IMR-90 (cell line): ENCODE results near the gene SLC4A4. TPM values are rescaled to one million over a fixed set of nuclear protein-coding genes. Genes with fewer than 3 reads are reported as not detected.

Experiments
- ATAC-seq: fragments of 200-7000 bp; cut with Tn5 transposase; 2 replicates; pipeline ENCODE4 v1.9.1; 2020; ENCODE audit warnings: low read depth, mild to moderate bottlenecking, moderate library complexity
- BruUV-seq: library from RNA; stranded (reverse); fragments of 400-500 nt; replicated peaks from 2 replicates; lab custom pipeline; 2021; lab: Mats Ljungman, UMichigan
- CTCF ChIA-PET: fragments of 300-600 bp; formaldehyde crosslinking; extraction: SDS; loops from one replicate; lab custom pipeline; 2021; ENCODE audit warnings: antibody characterized with exemption; lab: Yijun Ruan, JAX
- POLR2A ChIA-PET: fragments of 300-600 bp; sonication (Branson Sonifier 250); formaldehyde crosslinking; loops from one replicate; lab custom pipeline; 2022; ENCODE audit warnings: antibody characterized with exemption; ENCODE audit not compliant: unreplicated experiment; lab: Charles Lee
- DNase-seq: peaks from one replicate; pipeline ENCODE4 v3.0.0; 2013
- H2AFZ ChIP-seq: replicated peaks from 2 replicates; pipeline ENCODE3; 2013; ENCODE audit warnings: low read length, mild to moderate bottlenecking; ENCODE audit not compliant: poor library complexity
- H2AK5ac ChIP-seq: 2 replicates; pipeline ENCODE4 v1.6.1; 2013; ENCODE audit warnings: low read depth, low read length, inconsistent platforms
- H2AK9ac ChIP-seq: replicated peaks from 2 replicates; pipeline ENCODE3; 2013; ENCODE audit warnings: mild to moderate bottlenecking, low read depth, low read length, moderate library complexity; ENCODE audit not compliant: poor library complexity
- H2BK120ac ChIP-seq: 2 replicates; pipeline ENCODE4 v1.6.1; 2013; ENCODE audit warnings: low read depth, low read length, inconsistent platforms
- H2BK15ac ChIP-seq: 3 replicates; pipeline ENCODE4 v1.6.1; 2013; ENCODE audit warnings: low read depth, low read length, inconsistent platforms
- H2BK20ac ChIP-seq: 2 replicates; pipeline ENCODE4 v1.6.1; 2013; ENCODE audit warnings: low read depth, mild to moderate bottlenecking, inconsistent platforms, low read length, moderate library complexity
- H2BK5ac ChIP-seq: 2 replicates; pipeline ENCODE4 v1.6.1; 2013; ENCODE audit warnings: mild to moderate bottlenecking, low read depth, low read length, inconsistent platforms; ENCODE audit not compliant: poor library complexity, severe bottlenecking
- H3K14ac ChIP-seq: replicated peaks from 2 replicates; pipeline ENCODE4 v1.6.1; 2013; ENCODE audit warnings: low read depth, low read length, inconsistent platforms
- H3K18ac ChIP-seq: 2 replicates; pipeline ENCODE4 v1.6.1; 2013; ENCODE audit warnings: low read depth, low read length, control low read depth
- H3K23ac ChIP-seq: 2 replicates; pipeline ENCODE4 v1.6.1; 2013; ENCODE audit warnings: low read depth, low read length, inconsistent platforms
- H3K27ac ChIP-seq: 2 replicates; pipeline ENCODE4 v1.5.1; 2013; ENCODE audit warnings: mild to moderate bottlenecking, control low read depth, low read length; ENCODE audit not compliant: insufficient read depth
- H3K27me3 ChIP-seq: 2 replicates; pipeline ENCODE4 v1.6.1; 2013; ENCODE audit warnings: low read length; ENCODE audit not compliant: control insufficient read depth, insufficient read depth
- H3K36me3 ChIP-seq: 2 replicates; pipeline ENCODE4 v1.6.1; 2013; ENCODE audit warnings: low read length, mixed read lengths; ENCODE audit not compliant: control insufficient read depth, insufficient read depth
- H3K4ac ChIP-seq: 2 replicates; pipeline ENCODE4 v1.6.1; 2013; ENCODE audit warnings: low read depth, low read length, inconsistent platforms
- H3K4me1 ChIP-seq: 2 replicates; pipeline ENCODE4 v1.6.1; 2013; ENCODE audit warnings: low read length, mixed read lengths; ENCODE audit not compliant: control insufficient read depth, insufficient read depth
- H3K4me2 ChIP-seq: 2 replicates; pipeline ENCODE4 v1.6.1; 2013; ENCODE audit warnings: low read depth, mild to moderate bottlenecking, control low read depth, low read length, moderate library complexity
- H3K4me3 ChIP-seq: 2 replicates; pipeline ENCODE4 v1.5.1; 2013; ENCODE audit warnings: low read depth, mild to moderate bottlenecking, control low read depth, low read length, moderate library complexity; ENCODE audit not compliant: insufficient read depth
- H3K56ac ChIP-seq: 2 replicates; pipeline ENCODE4 v1.6.1; 2013; ENCODE audit warnings: low read length, inconsistent platforms; ENCODE audit not compliant: insufficient read depth; ENCODE audit errors: extremely low read depth
- H3K79me1 ChIP-seq, 2 experiments: 2 replicates each; pipeline ENCODE4 v1.6.1; 2013; ENCODE audit warnings: low read length in 2 of 2, inconsistent platforms in 1 of 2, low read depth in 1 of 2
- H3K9ac ChIP-seq: 2 replicates; pipeline ENCODE4 v1.6.1; 2013; ENCODE audit warnings: low read depth, low read length, control low read depth
- H3K9me1 ChIP-seq: 2 replicates; pipeline ENCODE4 v1.6.1; 2013; ENCODE audit warnings: low read length, inconsistent platforms; ENCODE audit not compliant: insufficient read depth
- H3K9me3 ChIP-seq: 2 replicates; pipeline ENCODE4 v1.6.1; 2013; ENCODE audit warnings: low read length; ENCODE audit not compliant: control insufficient read depth, insufficient read depth
- H4K20me1 ChIP-seq: 2 replicates; pipeline ENCODE4 v1.6.1; 2013; ENCODE audit warnings: low read length, inconsistent platforms; ENCODE audit not compliant: insufficient read depth
- H4K5ac ChIP-seq: 2 replicates; pipeline ENCODE4 v1.6.1; 2013; ENCODE audit warnings: mild to moderate bottlenecking, low read depth, low read length, control low read depth
- H4K8ac ChIP-seq, 2 experiments: 2 replicates each; pipeline ENCODE4 v1.6.1; 2013; ENCODE audit warnings: low read depth in 2 of 2, low read length in 2 of 2, control low read depth in 1 of 2, inconsistent platforms in 1 of 2
- H4K91ac ChIP-seq: 2 replicates; pipeline ENCODE4 v1.6.1; 2013; ENCODE audit warnings: low read depth, low read length, inconsistent platforms; ENCODE audit not compliant: insufficient read depth
- BHLHE40 ChIP-seq: fragments of 150-350 bp; IDR thresholded peaks from 2 replicates; pipeline ENCODE4 v1.6.1; 2016; ENCODE audit warnings: mild to moderate bottlenecking, low read depth, low read length
- CEBPB ChIP-seq: IDR thresholded peaks from 2 replicates; pipeline ENCODE4 v1.6.1; 2012; ENCODE audit warnings: low read depth, low read length, improper control_type of control experiment
- CHD1 ChIP-seq: IDR thresholded peaks from 2 replicates; pipeline ENCODE4 v1.6.1; 2012; ENCODE audit warnings: low read depth, low read length, improper control_type of control experiment
- CTCF ChIP-seq: conservative IDR thresholded peaks from 2 replicates; pipeline ENCODE4 v1.5.1; 2012; ENCODE audit warnings: mild to moderate bottlenecking, low read depth, low read length, improper control_type of control experiment
- ELK1 ChIP-seq: fragments of 150-350 bp; IDR thresholded peaks from 2 replicates; pipeline ENCODE4 v1.6.1; 2016; ENCODE audit warnings: low read depth, mild to moderate bottlenecking, low read length, moderate library complexity, borderline replicate concordance
- FOS ChIP-seq: fragments of 150-350 bp; IDR thresholded peaks from 2 replicates; pipeline ENCODE4 v1.6.1; 2016; ENCODE audit warnings: low read depth, low read length
- MAZ ChIP-seq: IDR thresholded peaks from 2 replicates; pipeline ENCODE4 v1.6.1; 2012; ENCODE audit warnings: low read depth, mild to moderate bottlenecking, low read length, improper control_type of control experiment, moderate library complexity, borderline replicate concordance
- MXI1 ChIP-seq: IDR thresholded peaks from 2 replicates; pipeline ENCODE4 v1.6.1; 2012; ENCODE audit warnings: low read depth, mild to moderate bottlenecking, low read length, moderate library complexity, borderline replicate concordance
- NFE2L2 ChIP-seq: fragments of 150-350 bp; IDR thresholded peaks from 2 replicates; pipeline ENCODE4 v1.6.1; 2016; ENCODE audit warnings: low read depth, mild to moderate bottlenecking, low read length
- POLR2A ChIP-seq: IDR thresholded peaks from 2 replicates; pipeline ENCODE4 v1.6.1; 2012; ENCODE audit warnings: mild to moderate bottlenecking, low read depth, low read length
- RAD21 ChIP-seq: IDR thresholded peaks from 2 replicates; pipeline ENCODE4 v1.6.1; 2012; ENCODE audit warnings: low read length, improper control_type of control experiment
- RCOR1 ChIP-seq: IDR thresholded peaks from 2 replicates; pipeline ENCODE4 v1.6.1; 2012; ENCODE audit warnings: mild to moderate bottlenecking, low read length, improper control_type of control experiment; ENCODE audit not compliant: insufficient replicate concordance
- RFX5 ChIP-seq: IDR thresholded peaks from 2 replicates; pipeline ENCODE4 v1.8.0; 2012; ENCODE audit warnings: low read depth, mild to moderate bottlenecking, low read length, moderate library complexity
- SMC3 ChIP-seq: fragments of 150-350 bp; IDR thresholded peaks from 2 replicates; pipeline ENCODE4 v1.6.1; 2016; ENCODE audit warnings: low read depth, mild to moderate bottlenecking, antibody characterized with exemption, low read length, moderate library complexity
- USF2 ChIP-seq: fragments of 150-350 bp; IDR thresholded peaks from 2 replicates; pipeline ENCODE4 v1.6.1; 2017; ENCODE audit warnings: mild to moderate bottlenecking, antibody characterized with exemption, low read length, low read depth
- WGBS, 2 experiments: methylation state at CpG; one replicate each; pipeline versions ENCODE4 v1.1.5 to v1.1.7; 2013; ENCODE audit warnings: missing lambda C conversion rate in 2 of 2; ENCODE audit not compliant: insufficient read length in 1 of 2; ENCODE audit errors: extremely low coverage in 2 of 2; 5-methylcytosine and 5-hydroxymethylcytosine counted together
- dilution Hi-C: fragments of 300-500 bp; cut with HindIII; formaldehyde crosslinking; loops from one replicate; pipeline ENCODE4 v1.14.3; 2018; ENCODE audit warnings: low sequenced_read_pairs; ENCODE audit not compliant: unreplicated experiment
- in situ Hi-C: fragments of 300-500 bp; cut with MboI; formaldehyde crosslinking; loops from 3 replicates; pipeline ENCODE4 v1.14.3; 2019; ENCODE audit warnings: low sequenced_read_pairs, inconsistent platforms, mixed read lengths
- intact Hi-C: fragments of 100-400 bp; cut with micrococcal nuclease; formaldehyde crosslinking; loops from 2 replicates; pipeline ENCODE4 v1.10.0; 2022
- polyA plus RNA-seq, 3 experiments: library from polyadenylated mRNA; depleted of rRNA; stranded (reverse); fragments of >200 nt; gene quantifications; 2 replicates each; pipeline ENCODE4 v1.2.3, GENCODE V29; 2012; ENCODE audit warnings: low replicate concordance in 1 of 3
- total RNA-seq: library from RNA; depleted of rRNA; stranded (reverse); fragments of >200 nt; gene quantifications from 2 replicates; pipeline ENCODE4 v1.2.3, GENCODE V29; 2012

SLC4A4 gene
- total and polyA plus RNA-seq, 2 of the 4 experiments (the other 2 are of a cell fraction), result 5.6 to 16.8 TPM

- TF ChIP-seq CEBPB (no peak), SMC3 (no peak), BHLHE40 (no peak), MXI1 (no peak), CTCF (no peak), NFE2L2 (no peak), RCOR1 (no peak), MAZ (no peak), FOS (no peak), POLR2A (no peak), USF2 (no peak), ELK1 (no peak), RFX5 (no peak), RAD21 (no peak), CHD1 (no peak)
- CTCF ChIA-PET, result no interaction called here
- intact Hi-C loops (no loop called here), in situ Hi-C loops (no loop called here), dilution Hi-C loops (no loop called here)
- Histone ChIP-seq H3K4me3 (no peak overlapping the region), H4K91ac (no peak overlapping the region), H3K23ac (no peak overlapping the region), H3K27ac (no peak overlapping the region), H2BK5ac (no peak overlapping the region), H3K56ac (no peak overlapping the region), H3K18ac (no peak overlapping the region), H3K4ac (no peak overlapping the region), H3K9ac (no peak overlapping the region), H4K20me1 (no peaks in the 10 kb centered on the region), H3K4me1 (peaks cover 12% of the 10 kb centered on the region), H3K36me3 (no peaks in the 10 kb centered on the region; the same call in 1 of the 2 replicates), H4K5ac (no peak overlapping the region), H2BK20ac (no peak overlapping the region), H3K9me1 (peaks cover 11% of the 10 kb centered on the region), H3K27me3 (no peaks in the 10 kb centered on the region), H3K9me3 (no peaks in the 10 kb centered on the region), H2AFZ (no peak overlapping the region), H3K14ac (no peak overlapping the region), H2AK9ac (no peak overlapping the region), H3K4me2 (no peak overlapping the region), H3K79me1 (peaks cover 8 to 35% of the 10 kb centered on the region in 2 experiments), H2BK120ac (no peak overlapping the region), H2BK15ac (no peak overlapping the region), H2AK5ac (no peak overlapping the region), H4K8ac (no peak overlapping the region; a peak in 1 of 4 replicates)
- no CpG with 5 or more reads among the region's 1 CpG for WGBS, 2 experiments
- POLR2A ChIA-PET, result no interaction called here
- BruUV-seq, result no TSS peak
- ATAC-seq (no peak), DNase-seq (no peak)
Measured at GRCh38 chr4:71292228-71292627, 46.6 kb upstream of the SLC4A4 start.
